AG08396 (cell line): ENCODE measurements around the gene BAZ2B.

Source experiments
- DNase-seq: peaks from one replicate; pipeline ENCODE4 v3.0.0; 2012; ENCODE audit warnings: low spot score, mixed read lengths

BAZ2B gene

DNA sequence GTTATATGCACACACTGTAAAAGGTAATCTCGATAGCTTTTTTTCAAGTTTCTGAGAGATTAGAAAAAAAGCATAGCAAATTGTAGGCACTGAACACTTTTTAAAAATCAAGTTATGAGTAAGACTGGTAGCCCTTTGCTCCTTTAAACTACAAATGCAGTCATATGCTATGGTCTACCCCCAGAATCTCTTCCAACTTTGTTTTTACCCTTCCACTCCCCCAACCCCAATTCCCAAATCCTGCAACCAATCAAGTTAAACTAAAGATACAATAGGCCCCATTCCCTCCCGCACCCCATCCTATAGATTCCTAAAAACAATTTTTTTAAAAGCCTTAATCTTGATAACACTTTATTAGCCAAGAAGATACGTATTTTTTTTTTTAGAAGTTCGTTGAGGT lies 752 bp upstream of the BAZ2B start:
- DNase-seq = no peak

DNA sequence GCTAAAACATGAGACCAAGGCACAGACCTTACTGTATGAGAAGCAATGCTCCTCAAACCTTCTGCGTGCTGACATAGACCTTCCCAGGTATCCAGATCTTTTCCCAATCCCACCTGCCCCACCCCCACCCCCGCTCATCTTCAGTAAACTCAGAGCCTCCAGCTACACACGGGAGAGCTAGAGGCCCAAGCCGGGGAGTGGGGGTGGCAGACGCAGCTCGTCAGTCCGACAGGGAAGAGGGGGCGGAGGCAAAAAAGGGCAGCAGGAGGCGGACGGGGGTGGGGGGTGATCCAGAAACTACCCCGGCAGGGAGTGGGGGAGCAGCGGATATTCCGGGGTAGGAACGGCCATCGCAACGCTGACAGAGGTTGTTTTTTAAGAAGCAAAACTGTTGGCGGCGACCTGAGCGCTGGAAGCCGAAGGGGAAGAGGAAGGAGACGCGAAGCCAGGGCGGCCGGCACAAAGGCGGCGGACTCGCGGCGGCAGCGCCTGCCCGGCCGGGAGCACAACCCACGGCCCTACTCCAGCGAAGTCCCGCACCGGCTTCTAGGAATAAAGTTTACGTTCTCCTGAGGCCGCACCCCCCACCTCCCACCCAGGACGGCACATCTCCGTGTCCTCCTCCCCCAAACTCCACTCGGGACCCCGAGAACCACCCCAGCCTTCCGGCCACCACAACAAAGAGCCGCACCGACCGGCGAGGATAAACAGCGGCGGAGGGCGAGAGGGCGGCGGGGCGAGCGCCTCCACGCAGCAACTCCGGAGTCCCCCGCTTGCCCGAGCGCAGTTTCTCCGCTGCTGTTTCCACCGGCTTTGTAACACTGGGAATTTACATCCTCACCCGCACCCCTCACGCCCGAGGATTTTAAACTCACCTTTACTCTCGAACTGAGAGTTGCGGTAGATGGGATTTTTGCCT lies 722 bp downstream of the BAZ2B start:
- DNase-seq = peak; percentile 83

DNA sequence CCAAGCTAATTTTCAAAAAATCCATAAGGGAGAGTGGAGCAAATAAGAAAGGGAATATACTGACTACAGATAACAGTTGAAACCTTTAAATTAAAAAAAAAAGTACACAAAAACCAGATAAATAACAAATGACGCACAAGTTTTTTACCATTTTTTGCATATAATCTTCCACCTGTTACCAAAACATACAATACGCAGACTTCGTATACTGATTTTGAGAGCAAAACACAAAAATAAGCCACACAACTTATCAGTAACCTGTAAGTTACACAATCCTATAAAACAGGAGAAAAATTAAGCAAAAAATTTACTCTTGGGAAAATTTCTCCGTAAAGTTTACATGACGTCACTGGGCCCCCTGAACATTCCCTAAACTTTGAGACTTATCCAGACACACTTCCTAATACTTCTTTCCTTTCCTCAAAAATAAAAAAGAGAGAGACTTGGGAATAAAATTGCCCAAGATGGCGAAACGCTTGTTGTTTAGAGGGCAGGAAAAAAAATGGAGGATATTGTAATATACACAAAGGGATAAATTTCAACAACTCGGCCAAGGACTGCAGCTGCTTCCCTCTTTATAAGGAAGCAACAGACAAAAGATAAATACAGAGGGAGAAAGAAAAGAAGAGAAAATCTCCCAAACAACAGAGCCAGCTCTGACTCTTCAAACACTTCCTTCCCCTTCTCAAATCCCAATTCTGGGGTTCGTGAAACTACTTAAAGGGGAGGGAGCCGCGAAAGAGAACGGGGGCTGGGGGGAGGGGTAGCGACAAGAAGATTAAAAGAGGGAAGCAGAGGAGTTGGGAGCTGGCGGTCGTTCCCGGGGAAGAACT lies 1.6 kb downstream of the BAZ2B start:
- peak; percentile 42 for DNase-seq

DNA sequence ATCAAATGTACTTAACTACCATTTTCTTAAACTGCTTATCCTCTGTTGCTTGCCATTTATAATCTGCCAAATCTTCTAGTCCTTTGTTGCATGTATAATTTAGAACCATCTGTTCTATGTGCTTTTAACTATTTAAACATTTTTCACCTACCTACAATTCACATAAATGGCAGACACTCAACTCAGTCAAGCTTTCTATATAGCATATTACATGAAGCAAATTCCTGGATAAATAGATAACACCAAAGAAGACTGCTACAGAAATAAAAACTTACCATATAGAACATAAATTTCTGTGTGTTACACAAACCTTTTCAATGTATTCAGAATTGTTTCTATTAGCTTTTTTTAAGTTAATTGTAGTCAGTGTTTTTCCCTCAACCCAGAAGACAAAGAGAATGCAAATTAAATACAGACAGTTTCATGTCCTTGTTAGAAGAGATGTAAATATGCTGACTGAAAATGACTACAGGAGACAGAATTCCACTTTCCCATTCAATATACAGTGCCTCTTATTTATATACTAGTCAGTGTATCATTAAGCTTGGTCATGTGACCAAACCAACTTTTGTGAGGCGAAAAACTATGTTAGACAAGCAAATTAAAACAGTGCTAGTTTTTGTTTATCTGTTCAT lies 2.6 kb downstream of the BAZ2B start:
- no peak for DNase-seq

DNA sequence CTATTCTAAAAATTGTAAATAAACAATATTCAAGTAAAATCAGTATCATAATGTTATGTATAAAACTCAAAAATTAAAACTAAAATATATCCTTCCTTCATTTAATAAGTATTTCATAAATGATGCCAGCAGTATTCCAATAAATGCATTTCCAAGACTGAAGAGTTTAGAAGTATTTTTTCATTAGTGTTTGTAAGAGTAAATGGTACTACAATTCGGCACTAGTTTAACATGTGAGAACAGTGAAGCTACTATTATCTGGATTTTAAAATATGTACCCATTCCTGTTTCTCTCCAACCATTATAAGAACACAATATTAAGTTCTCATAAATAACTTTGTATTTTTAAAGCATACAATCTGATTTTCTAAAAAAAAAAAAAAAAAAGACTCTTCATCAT lies 3.3 kb downstream of the BAZ2B start:
- no peak for DNase-seq

DNA sequence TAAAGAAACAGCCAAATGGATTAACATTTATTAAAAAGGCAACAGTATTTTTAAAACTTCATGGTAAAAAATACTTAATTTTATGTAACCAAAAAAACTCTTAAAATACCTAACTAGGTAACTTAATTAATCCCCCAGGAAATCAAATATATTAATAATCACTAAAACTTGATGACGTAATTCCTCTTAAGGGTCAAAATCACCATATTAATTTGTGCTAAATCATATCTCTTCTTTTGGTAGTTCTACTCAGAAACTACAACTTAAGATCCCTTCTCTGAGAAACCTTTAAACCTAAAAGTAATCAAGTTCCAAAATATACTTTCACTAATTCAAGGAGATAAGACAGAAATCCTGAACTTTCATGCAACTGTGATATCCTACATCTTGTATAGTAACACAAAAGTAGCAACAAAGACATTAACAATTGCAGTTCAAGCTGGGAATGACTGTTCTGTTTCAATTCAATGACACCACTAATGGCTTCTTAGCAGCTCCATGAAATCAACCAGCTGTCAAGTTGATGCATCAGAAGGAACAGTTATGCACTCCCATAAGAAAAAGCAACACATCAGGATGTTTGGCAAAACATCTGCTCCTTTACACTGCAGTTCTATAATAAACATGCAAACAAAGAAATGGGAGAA lies 4.0 kb downstream of the BAZ2B start:
- no peak for DNase-seq

DNA sequence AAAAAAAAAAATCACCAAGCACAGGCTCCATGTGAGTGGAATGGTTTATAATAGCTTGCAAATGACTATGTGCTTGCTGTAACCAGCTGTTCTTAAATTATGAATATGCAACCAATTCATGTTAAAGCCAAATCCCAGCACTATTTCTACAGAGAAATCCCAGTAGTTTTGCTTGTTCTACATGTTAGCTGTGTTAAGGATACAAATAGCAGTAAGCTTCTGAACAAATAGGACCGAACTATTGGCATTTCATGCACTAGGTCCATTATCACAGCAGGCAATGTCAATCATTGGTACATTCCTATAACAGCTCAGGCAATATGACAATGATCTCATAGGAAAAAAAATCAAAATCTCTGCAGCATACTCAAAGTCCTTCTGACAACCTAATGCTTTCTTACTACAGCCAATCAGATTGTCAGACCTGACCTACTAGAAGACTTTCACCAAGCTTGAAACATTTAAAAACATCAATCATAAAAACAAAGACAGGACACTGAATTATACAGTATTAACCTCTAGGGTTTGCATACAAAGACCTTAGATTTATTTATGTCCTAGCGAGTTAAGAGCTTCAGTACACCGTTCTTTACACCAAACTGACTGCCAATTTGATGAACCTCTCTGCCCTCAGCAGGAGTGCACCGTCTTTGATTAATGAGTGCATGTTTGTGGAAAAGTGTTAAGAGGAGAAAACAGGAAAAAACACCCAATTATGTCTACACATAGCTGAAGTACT lies 6.4 kb downstream of the BAZ2B start:
- no peak for DNase-seq

DNA sequence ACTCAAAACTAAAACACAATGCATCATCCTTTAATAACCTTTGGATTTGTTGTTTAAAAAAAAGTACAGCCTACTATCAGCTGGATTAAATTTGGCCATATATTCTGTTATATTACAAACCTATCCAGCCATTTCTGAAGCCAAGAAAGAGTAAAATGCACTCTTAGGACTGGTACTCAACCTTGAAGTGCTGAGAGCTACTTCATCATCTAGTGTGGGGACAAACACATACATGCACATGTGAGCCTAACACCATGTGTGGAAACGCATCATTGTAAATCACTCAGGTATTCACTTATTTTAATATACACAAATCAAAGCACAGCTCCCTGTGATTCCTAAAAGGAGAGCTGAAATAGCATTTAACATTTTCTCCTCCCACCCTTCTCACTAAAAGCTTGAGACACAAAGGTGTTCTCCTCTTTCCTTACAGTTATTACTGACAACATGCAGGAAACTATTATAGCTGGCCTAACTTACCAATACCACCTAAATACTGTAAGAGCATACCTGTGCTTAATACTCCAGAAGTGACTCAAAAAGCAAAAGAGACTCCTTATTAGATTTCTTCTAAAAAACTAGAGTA lies 7.5 kb downstream of the BAZ2B start:
- no peak for DNase-seq

DNA sequence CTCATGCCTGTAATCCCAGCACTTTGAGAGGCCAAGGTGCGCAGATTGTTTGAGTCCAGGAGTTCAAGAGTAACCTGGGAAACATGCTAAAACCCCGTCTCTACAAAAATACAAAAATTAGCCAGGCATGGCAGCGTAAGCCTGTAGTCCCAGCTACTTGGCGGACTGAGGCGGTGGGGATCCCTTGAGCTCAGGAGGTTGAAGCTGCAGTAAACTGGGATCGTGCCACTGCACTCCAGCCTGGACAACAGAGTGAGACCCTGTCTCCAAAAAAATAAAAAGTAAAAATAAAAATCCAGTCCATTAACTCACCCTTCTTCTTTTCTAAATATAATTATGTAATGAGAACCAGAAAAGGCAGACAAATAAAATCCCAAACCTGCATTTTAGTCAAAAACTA lies 8.2 kb downstream of the BAZ2B start:
- DNase-seq = no peak

DNA sequence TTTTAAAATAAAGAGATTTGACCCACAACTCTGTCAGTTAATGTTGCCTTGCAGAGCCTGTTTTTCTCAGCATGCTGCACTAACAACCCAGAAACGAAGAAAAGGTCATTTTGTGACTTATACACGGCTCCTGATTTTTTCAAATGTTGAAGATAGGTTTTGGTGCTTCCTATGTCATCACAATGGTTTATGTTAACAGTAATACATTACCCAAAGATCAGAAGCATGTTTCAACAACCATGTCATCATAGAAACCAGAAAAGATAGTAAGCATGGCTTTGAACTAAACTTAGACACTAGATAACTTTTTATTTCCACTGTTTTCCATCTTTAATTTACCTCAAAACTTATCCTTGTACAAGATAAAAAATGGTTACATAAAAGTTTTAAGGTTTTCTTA lies 10.1 kb downstream of the BAZ2B start:
- DNase-seq = no peak

DNA sequence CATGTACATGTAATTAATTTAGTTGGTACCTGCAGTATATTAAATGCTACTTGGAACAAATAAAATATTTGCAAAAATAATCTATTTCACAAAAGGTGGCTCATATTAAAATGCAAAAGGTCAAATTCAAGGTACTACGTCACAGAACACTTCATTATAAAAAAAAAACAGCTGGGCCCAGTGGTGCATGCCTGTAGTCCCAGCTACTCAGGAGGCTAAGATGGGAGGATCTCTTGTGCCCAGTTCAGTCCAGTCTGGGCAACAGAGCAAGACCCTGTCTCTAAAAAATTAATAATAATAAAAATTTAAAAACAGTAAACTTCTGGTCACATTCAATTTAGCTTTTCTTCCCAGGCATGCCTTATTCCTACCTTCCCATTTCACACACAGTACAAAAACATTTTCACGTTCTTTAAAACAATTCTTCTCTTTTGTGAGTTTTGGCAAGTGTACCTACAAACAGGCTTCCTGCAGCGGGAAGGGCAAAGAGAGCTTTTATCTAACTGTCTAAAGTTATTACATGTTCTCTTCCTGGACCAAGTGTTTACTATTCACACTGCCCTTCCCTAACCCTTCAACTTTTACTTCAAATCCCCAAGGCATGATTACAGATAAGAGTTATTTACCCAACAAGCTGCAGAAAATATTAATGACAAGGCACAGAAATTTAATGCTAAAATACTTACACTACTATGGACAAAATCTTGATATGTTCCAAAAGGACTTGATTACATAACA lies 10.7 kb downstream of the BAZ2B start:
- DNase-seq = no peak

DNA sequence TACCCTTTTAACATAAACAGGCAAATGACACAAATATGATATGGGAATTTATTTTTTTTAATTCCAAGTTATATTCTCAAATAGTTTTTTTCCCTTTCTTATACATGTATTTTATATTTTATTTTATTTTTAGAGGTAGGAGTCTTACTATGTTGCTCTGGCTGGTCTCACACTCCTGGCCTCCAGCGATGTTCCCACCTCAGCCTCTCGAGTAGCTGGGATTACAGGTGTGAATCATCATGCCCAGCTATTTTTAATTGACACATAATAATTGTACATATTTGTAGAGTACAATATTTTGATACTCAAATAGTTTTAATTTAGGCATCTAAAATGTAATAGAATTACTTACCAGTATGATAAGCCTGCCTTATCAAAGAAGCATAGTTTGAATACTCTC lies 12.2 kb downstream of the BAZ2B start:
- DNase-seq = no peak

DNA sequence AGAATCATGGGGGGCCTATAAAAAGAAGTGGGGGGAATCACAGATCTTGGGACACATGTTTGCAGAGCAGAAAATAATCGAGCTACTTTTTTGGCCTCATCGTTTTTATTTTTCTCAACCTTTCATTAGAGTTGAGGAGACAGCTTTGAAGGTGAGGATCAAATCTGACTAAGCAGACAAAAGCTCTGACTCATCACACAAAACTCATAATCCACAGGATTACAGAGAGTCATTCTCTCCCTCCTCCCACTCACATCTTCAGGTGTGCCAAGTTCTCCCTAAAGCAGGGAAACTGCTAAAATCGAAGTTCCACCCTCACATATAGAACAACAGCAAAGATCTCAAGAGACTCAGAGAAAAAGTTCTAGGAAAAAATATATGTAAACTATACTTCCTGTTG lies 15.6 kb downstream of the BAZ2B start:
- DNase-seq = no peak

DNA sequence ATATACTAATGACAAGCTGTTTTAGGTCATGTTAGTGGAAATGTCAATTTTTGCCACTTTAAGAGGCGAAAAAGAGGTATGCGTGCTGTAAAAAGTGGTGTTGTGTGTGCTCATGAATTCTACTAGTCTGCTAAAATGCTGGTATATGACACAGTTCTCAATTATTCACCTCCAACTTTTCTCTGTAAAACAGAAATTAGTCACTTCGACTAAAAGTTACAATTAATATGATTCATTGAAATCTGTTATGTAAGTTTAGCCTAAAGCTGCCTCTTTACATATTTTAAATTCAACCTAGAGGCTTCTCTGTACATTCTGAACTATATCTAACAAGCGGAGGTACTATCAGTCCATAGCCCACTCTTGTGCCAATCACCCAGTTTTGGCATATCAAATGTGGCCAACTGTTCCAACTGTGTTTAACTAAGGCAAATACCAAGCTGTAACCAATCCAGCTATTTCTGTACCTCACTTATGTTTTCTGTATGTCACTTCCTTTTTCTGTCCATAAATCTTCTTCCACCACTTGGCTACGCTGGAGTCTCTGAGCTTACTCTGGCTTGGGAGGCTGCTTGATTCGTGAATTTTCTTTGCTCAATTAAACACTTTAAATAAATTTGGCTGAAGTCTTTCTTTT lies 20.8 kb downstream of the BAZ2B start:
- DNase-seq = no peak

DNA sequence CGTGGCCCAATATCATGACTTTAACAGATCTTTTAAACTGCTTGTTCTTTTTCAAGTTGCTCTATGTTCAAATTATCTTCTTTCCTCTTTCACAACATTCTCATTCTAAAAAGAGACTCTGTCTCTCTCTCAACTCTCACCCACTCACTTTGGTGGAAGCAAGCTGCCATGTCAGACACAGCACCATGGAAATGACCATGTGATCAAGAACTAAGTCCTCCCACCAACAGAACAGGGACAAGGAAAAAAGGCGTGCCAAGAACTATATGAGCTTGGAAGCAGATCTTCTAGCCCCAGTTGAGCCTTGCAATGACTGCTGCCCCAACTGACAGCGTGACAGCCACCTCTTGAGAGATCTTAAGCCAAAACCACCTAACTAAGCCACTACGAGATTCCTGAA lies 23.9 kb downstream of the BAZ2B start:
- no peak for DNase-seq

DNA sequence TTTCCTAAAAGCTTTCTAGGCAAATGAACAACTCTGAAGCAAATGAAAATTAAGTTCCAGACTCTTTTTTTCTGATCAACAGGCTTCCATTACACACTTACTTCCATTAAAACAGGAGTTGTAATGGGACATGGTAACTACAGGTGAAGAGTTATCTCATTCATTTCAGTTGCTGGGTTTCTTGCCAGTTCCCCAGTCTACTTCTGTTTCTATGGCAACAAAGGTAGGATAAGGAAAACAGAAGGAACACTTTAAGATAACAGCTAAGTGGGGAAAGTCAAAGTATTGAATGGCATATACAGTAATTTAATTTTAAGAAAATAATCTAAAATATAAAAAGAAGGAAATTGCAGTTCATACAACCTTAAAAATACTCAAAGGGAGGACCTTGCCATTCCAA lies 25.1 kb downstream of the BAZ2B start:
- DNase-seq = no peak

DNA sequence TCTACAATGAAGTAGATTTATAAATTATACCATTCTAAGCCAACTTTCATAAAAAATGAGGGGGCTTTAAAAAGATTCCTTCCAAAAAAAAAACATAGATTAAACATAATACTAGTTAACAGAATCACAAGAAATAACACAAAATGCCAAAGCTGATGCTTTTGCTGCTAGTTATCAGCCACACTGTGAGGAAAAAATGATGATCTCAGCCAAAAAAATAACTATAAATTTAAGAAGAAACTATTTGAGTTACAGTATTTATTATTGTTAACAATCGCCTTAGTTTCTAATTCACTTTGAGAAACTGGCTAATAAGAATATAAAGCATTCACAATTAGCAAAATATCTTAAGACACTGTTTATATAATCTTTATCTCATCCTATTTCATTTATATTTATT lies 27.1 kb downstream of the BAZ2B start:
- no peak for DNase-seq

DNA sequence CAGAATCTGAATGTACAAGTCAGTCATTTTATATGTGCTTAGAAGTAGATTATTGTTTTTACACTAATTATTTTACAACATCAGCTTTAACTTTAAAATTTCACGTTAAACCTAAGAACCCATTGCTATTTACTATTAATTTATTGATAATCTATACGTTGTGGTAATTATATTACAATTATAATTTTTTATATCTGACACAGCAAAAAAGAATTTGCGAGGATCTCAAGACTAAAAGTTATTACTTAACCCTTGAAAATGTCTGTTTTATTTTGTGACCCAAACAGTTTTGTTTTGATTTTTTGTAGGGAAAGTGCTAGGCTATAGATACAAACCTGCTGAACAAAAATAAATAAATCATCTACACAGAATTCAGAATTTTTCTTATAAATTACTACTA lies 30.3 kb downstream of the BAZ2B start:
- DNase-seq = no peak

DNA sequence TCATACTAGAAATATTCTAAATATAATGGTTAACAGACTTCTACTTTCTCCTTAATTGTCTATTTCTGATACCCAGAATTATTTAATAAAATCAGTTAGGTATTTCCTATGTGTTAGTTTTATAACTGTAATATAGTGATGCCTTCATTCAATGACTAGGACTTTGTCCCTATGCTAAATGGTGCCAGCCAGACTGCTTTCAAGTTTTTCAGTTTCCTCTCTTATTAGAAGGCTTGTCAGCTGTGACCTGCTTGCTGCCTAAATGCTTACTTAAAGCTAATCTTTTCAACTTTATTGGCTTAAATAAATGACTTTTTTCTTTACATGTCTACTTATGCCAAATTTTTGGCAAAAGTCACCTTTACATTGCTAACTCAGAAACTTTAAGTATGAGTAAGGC lies 30.7 kb downstream of the BAZ2B start:
- DNase-seq = no peak

DNA sequence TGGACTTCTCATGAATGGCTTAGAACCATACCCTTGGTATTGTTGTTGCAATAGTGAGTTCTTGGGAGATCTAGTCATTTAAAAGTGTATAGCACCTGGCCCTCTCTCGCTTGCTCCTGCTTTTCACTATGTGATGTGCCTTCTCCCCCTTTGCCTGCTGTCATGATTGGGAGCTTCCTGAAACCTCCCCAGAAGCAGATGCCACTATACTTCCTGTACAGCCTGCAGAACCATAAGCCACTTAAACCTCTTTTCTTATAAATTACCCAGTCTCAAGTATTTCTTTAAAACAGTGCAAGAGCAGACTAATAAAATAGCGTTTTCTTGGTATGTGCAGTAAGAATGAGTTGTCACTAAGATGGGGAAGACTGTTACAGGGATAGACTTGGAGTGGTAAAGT lies 31.6 kb downstream of the BAZ2B start:
- no peak for DNase-seq
